Cerebellar nuclear complex (tissue), 1 donor: Measurements from ENCODE around the gene ZC3H13.
"Not testable (repeated sequence)": the region's sequence is repeated elsewhere in the genome, so short reads cannot be mapped to it uniquely, and the experiment has no call there.

ENCODE experiments used
- DNase-seq, 2 experiments: peaks; one replicate each; lab custom pipeline; 2025; lab: John Stamatoyannopoulos, UW

ZC3H13 gene

DNA sequence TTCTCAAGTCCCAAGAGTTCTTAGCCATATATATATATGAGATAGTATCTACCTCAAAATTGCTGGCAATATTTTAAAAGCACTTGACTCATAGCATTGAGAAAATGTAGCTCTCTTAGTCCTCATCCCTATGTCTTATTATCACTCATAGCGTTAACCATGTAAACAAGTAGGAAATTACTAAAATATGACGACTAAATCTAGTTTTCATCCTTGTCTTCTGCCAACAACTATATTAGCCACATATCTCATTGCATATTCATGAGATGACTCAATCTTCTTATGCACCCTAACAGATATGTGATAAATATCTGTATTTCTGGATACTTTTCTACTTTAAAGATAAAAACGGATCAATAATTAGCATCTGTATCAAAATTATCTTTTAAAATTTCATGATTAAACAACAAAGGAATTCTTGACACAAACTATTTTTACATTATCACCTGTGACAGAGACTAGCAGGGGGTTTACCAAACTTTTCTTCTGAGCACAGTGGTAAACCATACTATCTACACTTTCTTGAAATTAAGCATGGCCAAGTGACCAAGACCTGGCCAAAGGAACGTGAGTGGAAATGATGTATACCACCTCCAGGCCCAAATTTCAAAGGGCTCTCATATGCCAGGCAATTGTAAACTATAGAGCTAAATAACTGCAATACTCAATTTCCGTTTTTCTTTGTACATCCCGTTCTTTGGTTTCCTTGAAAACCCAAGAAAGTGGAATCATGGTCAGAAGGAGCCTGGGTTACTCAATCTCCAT lies 45.7 kb downstream of the ZC3H13 start:
- DNase-seq = no peak

DNA sequence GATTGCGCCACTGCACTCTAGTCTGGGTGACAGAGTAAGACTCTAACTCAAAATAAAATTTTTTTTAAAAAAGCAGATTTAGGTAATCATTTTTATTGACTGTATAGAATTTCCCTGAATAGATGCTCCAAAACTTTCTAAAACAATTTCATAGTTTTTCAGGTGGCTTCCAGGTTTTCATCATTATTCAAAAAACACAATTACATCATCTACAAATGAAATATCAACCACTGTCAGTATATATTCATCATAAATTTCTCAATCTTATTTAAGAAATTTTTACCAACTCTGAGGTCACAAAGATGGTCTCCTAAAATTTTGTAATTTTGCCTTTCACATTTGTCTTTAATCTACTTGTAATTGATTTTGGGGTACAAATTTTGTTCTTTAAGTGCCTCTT lies 48.1 kb downstream of the ZC3H13 start:
- no peak for DNase-seq

GRCh38 chr13:45996631-45997030 lies 55.9 kb downstream of the ZC3H13 start:
- no peak for DNase-seq

DNA sequence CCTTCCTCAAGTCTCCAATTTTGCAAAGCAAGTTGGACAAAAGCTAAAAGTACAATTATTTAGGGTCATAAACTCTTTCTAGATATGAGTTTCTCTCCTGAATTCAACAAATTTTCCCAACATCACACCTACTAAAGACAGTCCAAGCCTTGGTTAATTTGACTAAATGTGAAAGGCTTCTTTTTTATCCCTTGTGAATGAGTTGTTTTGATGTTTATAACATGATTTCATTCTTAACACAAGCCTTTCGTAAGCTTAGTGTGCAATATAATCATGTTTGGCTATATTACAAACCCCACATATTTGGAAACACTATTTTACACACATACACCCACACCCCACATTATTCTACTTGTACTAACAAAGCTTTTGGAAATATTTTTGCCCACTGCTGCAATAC lies 57.3 kb downstream of the ZC3H13 start:
- DNase-seq = no peak

GRCh38 chr13:45994752-45995151 lies 57.8 kb downstream of the ZC3H13 start:
- peak in 1 of 2 experiments; percentile 50 for DNase-seq

DNA sequence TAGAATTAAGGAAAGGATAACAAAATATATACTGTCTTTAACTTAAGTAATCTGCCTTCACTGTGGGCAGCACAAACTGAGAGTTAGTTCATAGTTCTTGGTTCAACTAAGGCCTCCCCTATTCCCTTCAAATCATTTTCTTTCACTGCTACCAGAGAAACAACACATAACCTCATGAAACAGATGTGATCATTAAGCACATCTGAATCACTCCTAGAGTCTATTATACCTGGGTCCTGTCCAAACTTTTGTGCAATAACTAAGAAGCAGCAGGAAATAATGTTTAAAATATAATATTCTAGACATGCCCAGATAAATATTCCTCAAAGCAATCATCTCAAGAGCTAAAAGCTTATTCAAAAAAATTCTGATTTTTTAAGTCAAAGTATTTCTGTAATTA lies 62.9 kb downstream of the ZC3H13 start:
- DNase-seq = no peak

DNA sequence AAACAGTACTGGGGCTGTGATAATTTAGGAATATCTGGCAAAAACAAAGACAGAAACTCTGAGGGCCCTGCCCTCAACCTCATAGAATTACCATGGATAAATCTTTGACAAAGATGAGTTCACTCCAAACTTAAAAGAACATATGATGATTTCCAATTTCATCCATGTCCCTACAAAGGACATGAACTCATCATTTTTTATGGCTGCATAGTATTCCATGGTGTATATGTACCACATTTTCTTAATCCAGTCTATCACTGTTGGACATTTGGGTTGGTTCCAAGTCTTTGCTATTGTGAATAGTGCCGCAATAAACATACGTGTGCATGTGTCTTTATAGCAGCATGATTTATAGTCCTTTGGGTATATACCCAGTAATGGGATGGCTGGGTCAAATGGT lies 71.4 kb downstream of the ZC3H13 start:
- DNase-seq = not testable (repeated sequence)

- DNase-seq = no peak
These were observed 77.2 kb downstream of the ZC3H13 start for GRCh38 chr13:45975337-45975736.

GRCh38 chr13:45974500-45974899 lies 78.0 kb downstream of the ZC3H13 start:
- DNase-seq = no peak

DNA sequence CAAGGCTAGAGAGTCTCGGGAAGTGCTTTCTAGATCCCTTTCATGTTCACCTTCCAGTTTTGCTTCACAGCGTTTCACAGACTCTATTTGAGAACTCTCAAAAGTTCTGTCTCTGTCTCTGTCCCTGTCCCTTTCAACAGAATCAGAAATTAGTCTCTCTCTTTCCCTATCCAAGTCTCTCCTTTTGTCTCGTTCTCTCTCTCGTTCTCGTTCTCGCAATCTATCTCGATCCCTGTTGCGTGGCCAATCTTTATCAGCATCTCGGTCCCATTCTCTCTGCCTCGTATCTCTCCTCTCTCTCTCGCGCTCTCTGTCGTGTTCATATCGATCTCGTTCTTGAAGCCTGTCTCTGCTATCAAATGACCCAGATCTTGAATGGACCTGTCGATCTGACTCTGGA lies 85.0 kb downstream of the ZC3H13 start:
- DNase-seq = no peak

GRCh38 chr13:45966715-45967114 lies 85.8 kb downstream of the ZC3H13 start:
- no peak for DNase-seq

GRCh38 chr13:45961468-45961867 lies 91.1 kb downstream of the ZC3H13 start:
- DNase-seq = no peak

DNA sequence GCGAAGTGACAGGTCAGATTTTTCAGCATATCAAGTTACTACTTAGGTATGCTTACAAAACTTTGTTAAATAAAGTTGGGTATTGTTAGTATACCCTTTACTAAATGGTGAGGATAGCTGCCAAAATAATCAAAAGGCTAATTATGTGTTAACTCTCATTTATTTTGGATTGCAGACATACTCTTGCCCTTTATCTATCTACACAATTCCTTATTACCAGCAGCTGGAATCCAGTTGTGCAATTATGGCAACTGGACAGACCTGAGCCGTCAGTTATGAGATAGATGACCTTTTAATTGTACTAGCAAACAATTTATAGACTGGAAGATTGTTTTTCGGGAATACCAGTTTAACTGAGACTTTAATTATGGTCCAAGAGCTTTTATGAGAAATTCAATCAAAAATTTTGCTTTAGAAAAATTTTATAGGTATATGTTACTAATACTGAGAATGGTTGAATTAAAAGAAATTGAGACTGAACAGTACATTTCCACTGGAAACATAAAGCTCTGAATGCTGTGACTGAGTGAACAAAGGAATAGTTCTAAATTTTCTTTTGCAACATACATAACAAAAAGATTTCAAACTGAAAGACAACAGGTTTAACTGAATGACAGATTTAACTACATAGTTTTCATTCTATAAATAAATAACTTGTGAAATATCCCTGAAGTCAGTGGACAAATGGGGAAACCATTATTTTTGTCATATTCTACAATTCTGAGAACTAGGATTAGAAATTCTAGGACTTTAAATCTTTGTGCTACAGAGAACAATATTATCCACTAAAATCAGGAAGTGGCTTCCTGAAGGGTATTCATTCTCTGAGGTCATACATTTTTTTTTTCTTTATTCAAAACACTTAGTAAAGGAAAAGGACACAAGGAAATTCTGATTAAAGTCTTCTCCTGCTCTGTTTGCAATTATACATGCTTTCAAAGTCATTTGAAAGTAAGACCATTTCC lies 97.4 kb downstream of the ZC3H13 start:
- no peak for DNase-seq

GRCh38 chr13:45953082-45953481 lies 99.5 kb downstream of the ZC3H13 start:
- no peak for DNase-seq

GRCh38 chr13:45951724-45952123 lies 100.8 kb downstream of the ZC3H13 start:
- DNase-seq = no peak

DNA sequence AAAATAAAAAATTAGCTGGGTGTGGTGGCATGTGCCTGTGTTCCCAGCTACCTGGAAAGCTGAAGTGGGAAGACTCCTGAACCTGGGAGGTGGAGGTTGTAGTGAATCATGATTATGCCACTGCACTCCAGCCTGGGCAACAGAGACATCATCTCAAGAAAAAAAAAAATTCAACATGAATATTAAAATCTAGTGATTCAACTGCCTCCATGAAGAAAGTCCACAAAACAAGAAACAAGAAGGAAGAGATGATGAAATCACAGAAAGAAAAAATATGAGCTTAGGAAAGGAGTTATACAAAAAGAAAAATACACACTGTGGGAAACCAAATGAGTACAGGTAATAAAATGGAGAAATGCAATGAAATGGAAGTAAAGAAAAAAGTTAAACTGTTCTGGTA lies 101.4 kb downstream of the ZC3H13 start:
- no peak for DNase-seq

DNA sequence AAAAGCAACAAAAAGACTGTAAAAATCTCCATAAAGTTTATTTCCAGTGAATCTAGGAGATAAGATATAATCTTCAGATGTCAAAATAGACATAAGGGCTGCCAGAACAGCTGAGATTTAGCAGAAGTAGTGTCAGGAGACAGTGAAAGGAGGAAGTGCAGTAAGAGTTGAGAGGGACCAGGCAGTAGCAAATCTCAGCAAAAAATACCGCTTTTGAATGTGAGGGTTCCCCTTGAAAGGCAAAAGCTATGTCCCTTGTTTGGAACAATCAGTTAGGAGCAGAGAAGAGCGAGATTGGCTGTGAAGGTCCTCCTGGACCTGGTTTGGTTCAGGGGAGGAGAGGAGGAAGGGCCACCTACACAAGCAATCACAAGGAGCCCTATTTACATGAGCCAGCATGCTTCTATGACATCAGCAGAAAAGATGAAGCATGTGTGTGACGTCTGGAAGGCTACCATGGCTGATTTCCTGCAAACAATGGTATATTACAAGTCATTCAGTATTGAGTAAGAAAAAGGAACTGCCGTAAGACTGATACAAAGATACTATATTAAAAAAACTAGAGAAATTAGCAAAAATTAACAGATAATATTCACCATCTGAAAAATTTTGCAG lies 102.1 kb downstream of the ZC3H13 start:
- DNase-seq = no peak

GRCh38 chr13:45949161-45949560 lies 103.4 kb downstream of the ZC3H13 start:
- DNase-seq = no peak

DNA sequence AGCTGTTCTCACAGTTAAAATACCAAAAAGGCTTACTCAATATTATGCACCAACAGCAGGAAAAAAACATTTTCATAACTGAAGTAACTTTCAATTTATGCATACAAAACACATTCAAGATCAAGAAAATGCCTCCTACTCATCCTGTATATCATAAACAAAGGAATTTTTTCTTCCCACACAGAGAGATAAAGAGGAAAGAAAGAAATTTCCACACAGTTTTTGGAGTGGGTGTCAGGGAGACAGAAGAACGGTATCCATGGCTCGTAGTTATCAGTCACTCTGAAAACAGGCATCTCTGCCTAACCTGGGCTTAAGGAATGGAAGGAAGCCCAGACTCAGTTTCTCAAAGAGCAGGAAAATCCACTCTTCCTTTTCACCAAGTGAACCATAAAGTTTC lies 108.6 kb downstream of the ZC3H13 start:
- no peak for DNase-seq

GRCh38 chr13:45943120-45943519 lies 109.4 kb downstream of the ZC3H13 start:
- DNase-seq = no peak

- DNase-seq = no peak
These were observed 111.3 kb downstream of the ZC3H13 start for GRCh38 chr13:45941261-45941660.

GRCh38 chr13:45940061-45940460 lies 112.5 kb downstream of the ZC3H13 start:
- no peak for DNase-seq

GRCh38 chr13:45936621-45937020 lies 115.9 kb downstream of the ZC3H13 start:
- no peak for DNase-seq
